Suprapubic skin (tissue), 4 donors: ENCODE results near the gene GJB5.

Source experiments
- CTCF ChIP-seq, 2 donors: fragments of 200-600 bp in 1 of 2; fragments of 450-650 bp in 1 of 2; sonication (generic) in 1 of 2; IDR thresholded peaks; one replicate each; pipeline ENCODE4 v1.5.1; 2016 to 2019; ENCODE audit warnings: antibody characterized with exemption in 2 of 2, mild to moderate bottlenecking in 1 of 2, moderate library complexity in 1 of 2
- EP300 ChIP-seq: sonication (generic); formaldehyde crosslinking; IDR thresholded peaks from one replicate; pipeline ENCODE4 v1.6.1; 2017; ENCODE audit warnings: antibody characterized with exemption
- POLR2A ChIP-seq, 2 donors: fragments of 450-650 bp; IDR thresholded peaks; one replicate each; pipeline ENCODE4 v1.6.1; 2017; ENCODE audit warnings: antibody characterized with exemption in 2 of 2, mild to moderate bottlenecking in 2 of 2, moderate library complexity in 2 of 2
- POLR2AphosphoS5 ChIP-seq, 3 donors: sonication (generic); formaldehyde crosslinking; IDR thresholded peaks; one replicate each; pipeline ENCODE4 v1.6.1; 2017; ENCODE audit warnings: antibody characterized with exemption in 3 of 3

GRCh38 chr1:34785875-34786470 lies 31.1 kb downstream of the GJB5 start:
- no peak for TF ChIP-seq CTCF (IDR thresholded peaks at IDR 0.05)
- no peak for TF ChIP-seq POLR2A (IDR thresholded peaks at IDR 0.05)
- no peak for TF ChIP-seq POLR2AphosphoS5 (IDR thresholded peaks at IDR 0.05)
- TF ChIP-seq EP300 = no peak
